H1 (cell line): ENCODE data around the gene PRKCZ. TPM values are rescaled to one million over a fixed set of nuclear protein-coding genes. Genes with fewer than 3 reads are reported as not detected.
A peak's percentile ranks its signal among the peaks of the same experiment; 100 is the strongest.

Source experiments
- CTCF ChIA-PET: fragments of 300-600 bp; sonication (Branson Sonifier 250); formaldehyde crosslinking; loops from one replicate; lab custom pipeline; 2021; ENCODE audit not compliant: partially characterized antibody; lab: Charles Lee
- POLR2A ChIA-PET: fragments of 300-600 bp; sonication (Branson Sonifier 250); formaldehyde crosslinking; loops from one replicate; lab custom pipeline; 2021; ENCODE audit warnings: inconsistent platforms; ENCODE audit not compliant: partially characterized antibody; lab: Charles Lee
- DNase-seq, 2 experiments: peaks; one replicate each; pipeline versions ENCODE4 v3.0.0 to v3.0.0-alpha.2; 2010 to 2022; ENCODE audit warnings: low spot score in 2 of 2, low read depth in 1 of 2, mixed read lengths in 1 of 2
- FAIRE-seq: peaks from 2 replicates; lab custom pipeline; 2011; peaks lifted over from hg19 to GRCh38; lab: Jason Lieb, UNC
- H2AFZ ChIP-seq: 2 replicates; pipeline ENCODE4 v1.8.1; 2012; ENCODE audit warnings: low read length, inconsistent platforms
- H2AK5ac ChIP-seq: 2 replicates; pipeline ENCODE4 v1.6.1; 2013; ENCODE audit warnings: low read depth, low read length
- H2BK120ac ChIP-seq: replicated peaks from 2 replicates; pipeline ENCODE3; 2013; ENCODE audit warnings: low read depth, low read length, inconsistent platforms
- H2BK12ac ChIP-seq: 2 replicates; pipeline ENCODE4 v1.6.1; 2013; ENCODE audit warnings: low read depth, low read length
- H2BK15ac ChIP-seq: 2 replicates; pipeline ENCODE4 v1.6.1; 2013; ENCODE audit warnings: low read length
- H2BK20ac ChIP-seq: 2 replicates; pipeline ENCODE4 v1.6.1; 2013; ENCODE audit warnings: low read length
- H2BK5ac ChIP-seq: 2 replicates; pipeline ENCODE4 v1.6.1; 2013; ENCODE audit warnings: low read depth, low read length
- H3K14ac ChIP-seq: 2 replicates; pipeline ENCODE4 v1.6.1; 2013; ENCODE audit warnings: inconsistent platforms; ENCODE audit not compliant: insufficient read length
- H3K18ac ChIP-seq: 2 replicates; pipeline ENCODE4 v1.6.1; 2013; ENCODE audit warnings: low read length; ENCODE audit errors: extremely low read depth
- H3K23ac ChIP-seq: 2 replicates; pipeline ENCODE4 v1.6.1; 2013; ENCODE audit warnings: inconsistent platforms; ENCODE audit not compliant: insufficient read length
- H3K23me2 ChIP-seq: 2 replicates; pipeline ENCODE4 v1.6.1; 2013; ENCODE audit warnings: low read depth, low read length
- H3K27ac ChIP-seq: 2 replicates; pipeline ENCODE4 v1.6.1; 2011; ENCODE audit warnings: low read depth, low read length, inconsistent platforms
- H3K27me3 ChIP-seq, 4 experiments: replicated peaks in 1 of 4; 1 replicate in 1 of 4; 2 replicates in 3 of 4; pipeline versions ENCODE4 v1.6.1 to v1.8.1; 2011 to 2013; ENCODE audit warnings: low read length in 3 of 4, mild to moderate bottlenecking in 3 of 4, inconsistent platforms in 2 of 4, mixed read lengths in 2 of 4, moderate library complexity in 1 of 4; ENCODE audit not compliant: control insufficient read depth in 3 of 4, insufficient read depth in 3 of 4; ENCODE audit errors: extremely low read depth in 1 of 4
- H3K36me3 ChIP-seq, 4 experiments: 2 replicates each; pipeline versions ENCODE4 v1.6.1 to v1.8.1; 2011 to 2013; ENCODE audit warnings: mild to moderate bottlenecking in 4 of 4, low read length in 3 of 4, moderate library complexity in 2 of 4, control low read depth in 1 of 4, inconsistent platforms in 1 of 4; ENCODE audit not compliant: insufficient read depth in 4 of 4, control insufficient read depth in 2 of 4
- H3K4ac ChIP-seq: replicated peaks from 2 replicates; pipeline ENCODE3; 2013; ENCODE audit warnings: low read length, low read depth, mixed read lengths, inconsistent platforms; ENCODE audit not compliant: insufficient read length
- H3K4me1 ChIP-seq, 4 experiments: replicated peaks in 1 of 4; 1 replicate in 1 of 4; 2 replicates in 3 of 4; pipeline versions ENCODE4 v1.6.1 to v1.8.1; 2011 to 2013; ENCODE audit warnings: low read length in 3 of 4, inconsistent platforms in 2 of 4, mixed read lengths in 1 of 4; ENCODE audit not compliant: insufficient read depth in 4 of 4, control insufficient read depth in 3 of 4
- H3K4me2 ChIP-seq, 2 experiments: 2 replicates each; pipeline versions ENCODE4 v1.6.1 to v1.8.1; 2011 to 2013; ENCODE audit warnings: low read depth in 2 of 2, low read length in 2 of 2, control low read depth in 1 of 2, inconsistent platforms in 1 of 2, mild to moderate bottlenecking in 1 of 2; ENCODE audit not compliant: insufficient read depth in 1 of 2
- H3K4me3 ChIP-seq, 4 experiments: fragments of 200-600, 300-600 bp in 1 of 4; sonication (generic), shearing (Covaris generic), sonication (Bioruptor Twin) in 1 of 4; 2 replicates each; pipeline versions ENCODE4 v1.5.1 to v1.8.1; 2011 to 2016; ENCODE audit warnings: low read length in 4 of 4, low read depth in 3 of 4, control low read depth in 2 of 4, inconsistent platforms in 2 of 4, mild to moderate bottlenecking in 2 of 4, mixed read lengths in 1 of 4, moderate library complexity in 1 of 4; ENCODE audit not compliant: insufficient read depth in 2 of 4; ENCODE audit errors: extremely low read depth in 1 of 4
- H3K56ac ChIP-seq: replicated peaks from 2 replicates; pipeline ENCODE3; 2013; ENCODE audit warnings: low read depth, mild to moderate bottlenecking, mixed read lengths, low read length, inconsistent platforms; ENCODE audit not compliant: insufficient read length
- H3K79me1 ChIP-seq: 2 replicates; pipeline ENCODE4 v1.6.1; 2013; ENCODE audit warnings: low read depth, low read length, control low read depth
- H3K79me2 ChIP-seq, 2 experiments: 2 replicates each; pipeline versions ENCODE4 v1.6.1 to v1.8.1; 2012 to 2013; ENCODE audit warnings: low read length in 2 of 2, mild to moderate bottlenecking in 2 of 2, inconsistent platforms in 1 of 2; ENCODE audit not compliant: insufficient read depth in 2 of 2, control insufficient read depth in 1 of 2
- H3K9ac ChIP-seq, 4 experiments: replicated peaks in 1 of 4; 1 replicate in 1 of 4; 2 replicates in 3 of 4; pipeline versions ENCODE4 v1.6.1 to v1.8.1; 2011 to 2013; ENCODE audit warnings: low read depth in 3 of 4, low read length in 3 of 4, control low read depth in 2 of 4, mild to moderate bottlenecking in 2 of 4, moderate library complexity in 2 of 4, inconsistent platforms in 1 of 4; ENCODE audit errors: extremely low read depth in 1 of 4
- H3K9me3 ChIP-seq, 2 experiments: 2 replicates each; pipeline versions ENCODE4 v1.6.1 to v1.8.1; 2012 to 2013; ENCODE audit warnings: mild to moderate bottlenecking in 2 of 2, moderate library complexity in 2 of 2, control low read depth in 1 of 2, inconsistent platforms in 1 of 2, low read depth in 1 of 2, low read length in 1 of 2, mixed read lengths in 1 of 2; ENCODE audit not compliant: insufficient read depth in 2 of 2
- H4K20me1 ChIP-seq, 2 experiments: replicated peaks in 1 of 2; 2 replicates each; pipeline versions ENCODE3 to v1.8.1; 2011 to 2013; ENCODE audit warnings: inconsistent platforms in 2 of 2, low read length in 2 of 2, mild to moderate bottlenecking in 1 of 2; ENCODE audit not compliant: insufficient read depth in 2 of 2, control insufficient read depth in 1 of 2
- H4K5ac ChIP-seq: 2 replicates; pipeline ENCODE4 v1.6.1; 2013; ENCODE audit warnings: low read length, low read depth, mixed read lengths, inconsistent platforms; ENCODE audit not compliant: insufficient read length
- H4K8ac ChIP-seq: 2 replicates; pipeline ENCODE4 v1.8.0; 2013; ENCODE audit warnings: mild to moderate bottlenecking, moderate library complexity, low read length, inconsistent platforms; ENCODE audit not compliant: insufficient read depth; ENCODE audit errors: extremely low read depth
- H4K91ac ChIP-seq: replicated peaks from 2 replicates; pipeline ENCODE3; 2013; ENCODE audit warnings: low read length, mixed read lengths, inconsistent platforms; ENCODE audit not compliant: insufficient read length
- KDM5A ChIP-seq: fragments of 200-600 bp; IDR thresholded peaks from 2 replicates; pipeline ENCODE4 v1.7.1; 2012; ENCODE audit warnings: mild to moderate bottlenecking, low read length, inconsistent platforms, mixed read lengths
- TEAD4 ChIP-seq: IDR thresholded peaks from 2 replicates; pipeline ENCODE4 v1.6.1; 2012; ENCODE audit warnings: low read depth, low read length, inconsistent platforms, mixed read lengths
- WGBS, 2 experiments: shearing (Covaris generic) in 1 of 2; methylation state at CpG; one replicate each; pipeline versions ENCODE4 v1.1.6 to v1.1.7; 2013 to 2015; ENCODE audit warnings: low lambda C conversion rate in 2 of 2, mixed read lengths in 2 of 2, inconsistent platforms in 1 of 2, low coverage in 1 of 2, missing lambda C conversion rate in 1 of 2; ENCODE audit not compliant: insufficient replicate concordance in 2 of 2, insufficient coverage in 1 of 2, insufficient read length in 1 of 2; ENCODE audit errors: extremely low coverage in 1 of 2, missing lambda C conversion rate in 1 of 2; 5-methylcytosine and 5-hydroxymethylcytosine counted together
- polyA plus RNA-seq, 7 experiments: library from polyadenylated mRNA; depleted of rRNA in 3 of 7; stranded (reverse) in 5 of 7; unstranded in 2 of 7; fragments of >200 nt in 5 of 7; fragments of 200-250 nt in 2 of 7; gene quantifications; 1 replicate in 5 of 7; 2 replicates in 1 of 7; 4 replicates in 1 of 7; pipeline versions ENCODE4 v1.2.1 to v1.2.3, GENCODE V29; 2011 to 2013; ENCODE audit warnings: missing spikeins in 2 of 7, mixed read lengths in 2 of 7
- total RNA-seq: library from RNA; stranded (reverse); fragmentation: NEBNext Ultra II Directional; extraction: Animal tissue kit (Norgen Biotek cat#: 25700); gene quantifications from 2 replicates; pipeline ENCODE4 v1.2.1, GENCODE V29; 2021

Gene PRKCZ
- total and polyA plus RNA-seq, 2 of the 8 experiments (the other 6 are each of a cell fraction or from before 2014, with no cell fraction given), result 37.4 to 45.1 TPM

GRCh38 chr1:2130156-2130555 lies 79.9 kb downstream of the PRKCZ start:
- POLR2A ChIA-PET, result interaction anchor here (0.9 kb wide), 1 partner anchor 34 kb away, joined by 3 read pairs; no protein-coding TSS in a partner anchor
- no peak for FAIRE-seq
- no peak overlapping the region for H2BK15ac ChIP-seq

More at GRCh38 chr1:2130156-2130555, 79.9 kb downstream of the PRKCZ start:
- Histone ChIP-seq H3K4me3 (no peak overlapping the region), H2BK12ac (no peak overlapping the region), H4K20me1 (peaks cover 2 to 10% of the 10 kb centered on the region in 2 experiments), H3K4me1 (peaks cover 0 to 27% (median 15%) of the 10 kb centered on the region in 4 experiments; a peak in 6 of 7 replicates), H4K91ac (no peak overlapping the region), H2BK5ac (no peak overlapping the region), H3K4me2 (no peak overlapping the region), H4K8ac (peak overlapping the region; percentile 12; the same call in 1 of the 2 replicates), H2BK20ac (no peak overlapping the region), H3K23me2 (peaks cover 2% of the 10 kb centered on the region; the same call in 1 of the 2 replicates), H3K14ac (no peak overlapping the region), H2AFZ (no peak overlapping the region), H3K27me3 (no peaks in the 10 kb centered on the region), H3K36me3 (no peaks in the 10 kb centered on the region), H4K5ac (no peak overlapping the region), H3K79me1 (peaks cover 7% of the 10 kb centered on the region), H3K4ac (no peak overlapping the region), H3K9me3 (no peaks in the 10 kb centered on the region), H3K56ac (no peak overlapping the region), H3K9ac (no peak overlapping the region), H3K18ac (no peak overlapping the region), H2AK5ac (no peak overlapping the region), H3K27ac (no peak overlapping the region), H3K23ac (no peak overlapping the region), H2BK120ac (no peak overlapping the region), H3K79me2 (peaks cover 0 to 5% of the 10 kb centered on the region in 2 experiments; a peak in 1 of 4 replicates)
- 90% methylated on average over 10 of the region's 10 CpGs; no CpG with 5 or more reads in 1 of the 2 experiments for WGBS, 2 experiments
- CTCF ChIA-PET, result interaction anchor here (0.9 to 6.3 kb wide), 5 partner anchors 9 to 86 kb away, joined by 4 to 51 read pairs (median 5); no protein-coding TSS in a partner anchor
- TF ChIP-seq TEAD4 (no peak), KDM5A (no peak)
- no peak for DNase-seq
